GM12872 (cell line): ENCODE measurements around the gene ARGLU1.

Experiments used
- TF ChIP-seq, protein P1 (sequence below): IDR thresholded peaks from 3 replicates; pipeline ENCODE4 v1.5.1; 2011; ENCODE audit warnings: low read depth, mild to moderate bottlenecking, low read length, moderate library complexity; ENCODE audit not compliant: insufficient read depth

The ARGLU1 gene

DNA sequence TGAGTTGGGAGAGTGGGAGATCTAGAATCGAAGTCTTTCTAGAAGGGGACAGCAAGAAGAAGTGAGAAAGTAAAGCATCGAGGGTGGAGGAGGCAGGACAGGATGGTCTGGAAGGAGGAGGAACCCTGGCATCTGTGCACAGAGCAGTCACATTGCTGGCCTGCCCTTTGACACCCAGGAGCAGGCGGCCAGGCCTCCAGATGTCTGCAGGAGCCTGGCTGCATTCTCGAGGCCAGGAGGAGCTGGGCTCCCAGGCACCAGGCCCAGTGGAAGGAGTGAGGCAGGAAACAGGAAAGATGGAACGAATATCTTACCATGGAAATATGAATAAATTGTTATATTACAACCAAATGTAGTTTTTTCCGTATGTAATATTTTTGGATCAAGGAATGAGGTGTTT, 27.7 kb upstream of the ARGLU1 start:
- TF ChIP-seq, protein P1, sequence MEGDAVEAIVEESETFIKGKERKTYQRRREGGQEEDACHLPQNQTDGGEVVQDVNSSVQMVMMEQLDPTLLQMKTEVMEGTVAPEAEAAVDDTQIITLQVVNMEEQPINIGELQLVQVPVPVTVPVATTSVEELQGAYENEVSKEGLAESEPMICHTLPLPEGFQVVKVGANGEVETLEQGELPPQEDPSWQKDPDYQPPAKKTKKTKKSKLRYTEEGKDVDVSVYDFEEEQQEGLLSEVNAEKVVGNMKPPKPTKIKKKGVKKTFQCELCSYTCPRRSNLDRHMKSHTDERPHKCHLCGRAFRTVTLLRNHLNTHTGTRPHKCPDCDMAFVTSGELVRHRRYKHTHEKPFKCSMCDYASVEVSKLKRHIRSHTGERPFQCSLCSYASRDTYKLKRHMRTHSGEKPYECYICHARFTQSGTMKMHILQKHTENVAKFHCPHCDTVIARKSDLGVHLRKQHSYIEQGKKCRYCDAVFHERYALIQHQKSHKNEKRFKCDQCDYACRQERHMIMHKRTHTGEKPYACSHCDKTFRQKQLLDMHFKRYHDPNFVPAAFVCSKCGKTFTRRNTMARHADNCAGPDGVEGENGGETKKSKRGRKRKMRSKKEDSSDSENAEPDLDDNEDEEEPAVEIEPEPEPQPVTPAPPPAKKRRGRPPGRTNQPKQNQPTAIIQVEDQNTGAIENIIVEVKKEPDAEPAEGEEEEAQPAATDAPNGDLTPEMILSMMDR, result no peak

DNA sequence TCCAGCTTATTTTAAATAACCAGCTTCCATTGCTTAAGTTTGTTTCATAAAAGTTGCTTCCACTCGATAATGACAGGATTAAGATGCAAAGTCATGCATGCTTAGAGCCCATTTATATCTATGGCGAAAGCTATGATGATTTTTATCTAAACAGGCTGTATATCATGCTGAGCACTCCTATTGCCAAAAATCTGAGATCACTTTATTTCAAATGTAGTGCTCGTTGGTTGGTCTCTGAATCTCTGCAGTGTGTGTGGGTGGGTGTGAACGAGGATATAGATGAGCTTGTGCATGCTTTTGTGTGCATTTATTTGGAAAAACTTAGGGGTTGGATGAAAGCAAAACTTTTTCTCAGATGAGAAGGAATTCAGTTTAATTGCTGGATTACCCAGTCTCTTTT, 27.0 kb upstream of the ARGLU1 start:
- TF ChIP-seq, protein P1, result no peak

DNA sequence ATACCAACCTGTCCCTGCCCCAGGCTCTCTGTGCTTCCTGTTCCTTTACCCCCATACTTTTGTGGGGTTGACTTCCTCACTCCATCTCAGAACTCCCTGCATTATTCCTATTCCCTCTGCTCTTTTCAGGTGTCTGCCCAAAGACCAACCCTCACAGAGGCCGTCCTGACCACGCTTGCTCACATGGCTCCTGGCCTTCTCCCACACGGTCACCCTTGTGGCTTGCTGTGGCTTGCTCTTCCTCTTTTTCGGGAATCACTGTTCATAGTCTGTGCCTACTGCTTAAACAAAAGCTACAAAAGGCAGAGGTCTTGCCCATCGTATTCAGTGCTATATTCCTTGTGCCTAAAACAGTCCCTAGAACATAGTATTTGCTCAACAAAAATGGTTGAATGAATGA, 25.2 kb upstream of the ARGLU1 start:
- TF ChIP-seq, protein P1, result no peak

DNA sequence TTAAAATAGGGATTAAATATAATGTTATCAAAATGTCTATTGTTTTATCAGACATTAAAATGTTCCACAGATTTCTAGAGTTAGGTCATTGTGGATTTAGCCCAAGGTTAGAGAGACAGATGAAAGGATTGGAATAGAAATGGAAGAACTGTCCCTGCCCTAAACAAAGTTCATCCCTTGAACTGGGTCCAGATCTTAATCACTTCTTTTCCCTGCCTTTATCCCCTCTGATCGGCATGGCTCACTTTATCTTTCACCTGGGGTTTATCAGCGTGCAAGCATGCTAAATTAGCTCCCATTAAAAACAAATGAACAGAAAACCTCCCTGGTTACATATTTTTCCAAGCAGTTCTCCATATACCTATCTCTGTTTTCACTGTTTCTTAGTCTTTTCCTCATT, 23.4 kb upstream of the ARGLU1 start:
- TF ChIP-seq, protein P1, result no peak

DNA sequence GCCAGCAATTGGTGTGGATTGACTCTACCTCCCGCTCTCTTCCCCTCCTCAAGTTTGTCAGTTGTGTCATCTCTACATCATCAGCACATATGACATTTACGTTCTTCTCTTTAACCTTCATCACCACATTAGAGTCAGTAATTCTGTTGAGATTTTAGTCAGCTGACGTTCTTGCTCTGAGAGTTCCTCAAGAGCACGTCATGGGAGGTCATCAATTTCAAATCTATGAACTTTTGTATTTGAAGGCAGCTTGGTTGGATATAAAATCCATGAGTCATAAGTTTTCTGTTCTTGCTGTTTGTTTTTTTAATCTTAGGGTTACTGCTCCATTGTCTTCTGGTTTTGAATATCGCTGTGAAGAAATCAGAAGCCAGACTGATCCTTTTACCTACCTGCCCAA, 21.8 kb upstream of the ARGLU1 start:
- TF ChIP-seq, protein P1, result no peak

DNA sequence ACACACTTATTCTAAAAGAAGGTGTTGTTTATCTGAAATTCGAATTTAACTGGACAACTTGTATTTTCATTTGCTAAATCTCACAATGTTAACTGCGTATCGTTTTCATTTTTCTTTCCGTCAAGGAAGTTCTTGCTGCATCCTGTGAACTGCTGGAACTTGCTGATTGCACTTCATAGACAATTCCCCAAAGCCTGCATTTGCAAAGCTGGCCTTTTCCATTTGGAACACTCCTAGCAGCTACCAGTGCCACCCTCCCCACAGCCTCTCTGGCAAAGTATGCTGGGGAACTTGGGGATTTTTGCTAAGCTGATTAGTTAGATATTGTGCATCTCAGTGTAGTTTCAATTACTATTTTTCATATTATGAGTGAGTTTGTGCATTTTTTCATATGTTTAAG, 20.4 kb upstream of the ARGLU1 start:
- TF ChIP-seq, protein P1, result no peak

DNA sequence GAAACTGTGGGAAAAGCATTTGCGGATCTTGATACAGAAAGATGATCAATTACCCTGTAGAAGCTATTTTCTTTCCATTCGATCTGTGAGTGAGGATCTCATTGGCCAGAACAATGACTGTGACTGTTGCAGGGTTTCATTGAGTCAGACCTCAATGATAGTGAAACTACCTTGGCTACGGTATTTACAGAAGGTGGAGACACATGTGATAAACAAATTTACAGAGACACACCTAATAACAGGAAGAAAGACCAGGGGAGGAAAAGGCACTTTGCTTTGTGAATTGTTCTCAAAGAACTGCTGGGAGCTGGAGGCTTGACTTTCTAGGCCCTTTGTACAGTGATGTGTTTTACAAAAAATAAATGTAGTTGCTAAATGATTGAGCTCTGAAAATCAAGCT, 19.9 kb upstream of the ARGLU1 start:
- TF ChIP-seq, protein P1, result no peak

DNA sequence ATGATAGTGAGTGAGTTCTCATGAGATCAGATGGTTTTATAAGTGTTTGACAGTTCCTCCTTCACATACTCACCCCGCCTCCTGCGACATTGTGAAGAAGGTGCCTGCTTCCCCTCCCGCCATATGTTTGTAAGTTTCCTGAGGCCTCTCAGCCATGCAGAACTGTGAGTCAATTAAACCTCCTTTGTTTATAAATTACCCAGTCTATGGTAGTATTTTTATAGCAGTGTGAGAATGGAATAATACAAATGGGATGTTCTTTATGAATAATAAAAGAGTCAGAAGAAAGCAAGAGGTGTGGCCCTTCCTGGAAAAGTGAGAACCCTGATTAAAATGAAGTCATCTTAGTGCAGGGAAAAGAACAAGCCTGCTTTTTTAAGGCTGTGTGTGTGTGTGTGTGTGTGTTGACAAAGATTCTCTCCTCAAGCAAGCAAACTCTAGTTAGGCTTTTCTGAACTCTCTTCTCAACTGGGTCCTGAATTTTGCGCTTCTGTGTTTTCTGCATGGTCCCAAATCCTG, 18.8 kb upstream of the ARGLU1 start:
- TF ChIP-seq, protein P1, result no peak
